Activated CD4-positive, alpha-beta T cell treated with anti-CD3 and anti-CD28 coated beads for 24 hours (primary cell): ENCODE results near the gene SKI.

Source experiments
- DNase-seq, 2 donors: peaks; one replicate each; pipeline ENCODE4 v3.0.0-alpha.2; 2020; ENCODE audit warnings: low read depth in 2 of 2

The SKI gene

DNA sequence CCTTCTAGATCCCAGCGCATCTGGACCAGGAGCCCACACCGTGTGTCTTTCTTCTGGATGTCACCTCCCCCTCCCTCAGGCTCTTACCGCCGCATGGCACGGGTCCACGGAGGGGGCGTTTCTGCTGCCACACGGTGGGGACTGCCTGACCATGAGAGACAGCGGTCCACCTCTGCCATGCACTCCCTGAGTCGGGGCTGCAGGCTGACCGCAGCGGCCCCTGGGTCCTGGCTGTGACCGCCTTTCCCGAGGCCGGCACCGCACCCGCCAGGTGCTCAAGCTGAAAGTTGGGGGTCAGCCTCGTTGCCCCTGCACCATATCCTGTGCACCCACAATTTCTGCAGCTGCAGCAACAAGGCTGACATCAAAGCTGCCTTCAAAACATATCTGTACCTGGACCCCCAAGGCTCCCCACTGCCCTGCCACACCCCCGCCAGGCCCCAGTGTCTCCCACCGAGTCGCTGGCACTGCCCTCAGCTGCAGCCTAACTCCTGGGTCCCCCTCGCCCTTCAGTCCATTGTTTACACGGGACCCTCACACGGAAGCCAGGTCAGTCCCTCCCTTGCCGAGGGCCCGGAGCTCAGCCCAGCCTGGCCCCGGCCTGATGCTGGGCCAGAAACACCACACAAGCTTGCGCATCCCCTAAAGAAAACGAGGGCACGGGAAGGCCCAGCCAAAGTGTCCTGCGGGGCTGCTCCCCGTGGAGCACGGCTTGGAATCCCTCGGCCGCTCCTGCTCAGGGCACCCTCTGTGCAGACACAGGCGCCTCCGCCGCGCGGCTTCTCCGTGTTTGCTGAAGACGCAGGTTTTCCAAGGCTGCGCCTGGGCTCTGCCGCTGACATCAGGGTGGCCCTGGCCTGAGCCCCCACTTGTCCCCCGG, 111.3 kb downstream of the SKI start:
- no peak for DNase-seq

DNA sequence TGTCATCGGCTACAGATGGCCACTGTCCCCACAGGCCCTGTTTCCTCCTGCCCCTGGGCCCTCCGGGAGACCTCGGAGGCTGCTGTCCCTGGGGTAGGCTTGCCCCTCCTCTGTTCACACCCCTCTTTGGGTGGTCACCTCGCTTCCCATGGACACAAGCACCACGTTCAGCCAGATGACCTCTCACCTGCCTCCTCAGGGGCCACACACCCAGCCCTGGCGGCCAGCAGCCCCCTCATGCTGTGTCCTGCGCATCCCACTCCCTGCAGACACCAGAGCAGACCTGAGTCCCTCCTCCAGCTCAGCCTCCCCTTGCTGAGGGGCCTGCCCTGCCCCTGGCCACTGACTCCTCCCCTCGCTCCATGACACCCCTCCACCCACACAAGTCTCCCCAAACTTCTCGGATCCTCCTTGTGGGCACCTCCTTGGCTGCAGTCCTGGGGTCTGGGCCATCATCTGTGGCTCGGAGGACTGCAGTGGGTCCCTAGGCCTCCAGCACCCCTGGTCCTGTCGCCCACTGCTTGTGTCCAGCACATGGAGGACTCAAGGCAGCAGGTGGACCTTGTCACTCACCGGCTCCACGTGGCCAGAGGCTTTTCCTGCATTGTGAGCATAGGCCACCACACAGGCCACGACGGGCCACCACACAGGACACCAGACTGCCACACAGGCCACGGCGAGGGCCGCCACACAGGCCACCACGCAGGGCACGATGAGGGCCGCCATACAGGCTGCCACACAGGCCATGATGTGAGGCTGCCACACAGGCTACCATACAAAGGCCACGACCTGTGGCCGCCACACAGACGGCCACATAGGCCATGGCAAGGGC, 112.2 kb downstream of the SKI start:
- DNase-seq, result no peak

DNA sequence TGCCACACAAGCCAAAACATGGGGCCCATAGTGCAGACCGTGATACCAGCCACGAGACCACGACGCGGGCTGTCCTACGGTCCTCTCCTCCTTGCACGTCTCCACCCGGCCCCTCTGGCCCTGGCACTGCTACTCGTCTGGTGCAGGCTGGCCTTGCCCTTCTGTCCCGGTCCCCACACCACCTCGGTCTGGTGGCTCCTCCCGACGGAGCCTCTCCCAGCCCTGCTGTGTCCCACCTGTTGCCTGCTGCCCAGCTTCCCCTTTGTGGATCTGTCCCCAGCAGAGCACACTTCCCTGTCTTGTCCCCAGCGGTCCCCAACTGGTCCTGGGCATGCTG, 112.8 kb downstream of the SKI start:
- no peak for DNase-seq

DNA sequence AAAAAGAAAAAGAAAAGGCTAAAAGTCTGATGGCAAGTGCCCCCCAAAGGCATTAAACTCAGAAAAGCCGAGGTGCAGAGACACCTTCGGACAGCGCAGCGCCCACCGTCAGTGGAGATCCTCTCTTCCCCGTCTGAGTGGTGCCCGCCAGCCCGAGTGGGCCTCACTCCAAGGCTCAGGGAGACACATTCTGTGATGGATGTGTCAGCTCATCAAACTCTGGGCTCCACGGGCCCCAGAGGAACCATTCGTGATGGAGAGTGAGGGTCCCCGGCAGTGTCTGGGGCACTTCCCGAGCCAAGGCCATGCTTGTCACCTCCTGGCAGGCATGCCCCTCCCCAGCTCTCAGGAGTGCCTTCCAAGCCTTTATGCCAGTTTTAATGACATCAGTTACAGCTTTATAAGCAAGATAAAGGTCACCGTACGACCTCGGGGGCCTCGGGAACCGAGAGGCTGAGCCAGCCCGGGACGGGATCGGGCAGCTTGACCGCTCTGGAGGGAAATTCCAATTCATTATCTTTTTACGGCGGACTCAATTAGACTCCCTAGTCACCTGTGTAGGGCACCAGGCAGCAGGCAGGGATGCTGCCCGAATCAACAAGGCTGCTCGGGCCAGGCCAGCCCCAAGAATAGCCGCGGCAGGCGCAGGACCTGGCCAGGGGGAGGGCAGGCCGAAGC, 113.7 kb downstream of the SKI start:
- DNase-seq, result no peak

DNA sequence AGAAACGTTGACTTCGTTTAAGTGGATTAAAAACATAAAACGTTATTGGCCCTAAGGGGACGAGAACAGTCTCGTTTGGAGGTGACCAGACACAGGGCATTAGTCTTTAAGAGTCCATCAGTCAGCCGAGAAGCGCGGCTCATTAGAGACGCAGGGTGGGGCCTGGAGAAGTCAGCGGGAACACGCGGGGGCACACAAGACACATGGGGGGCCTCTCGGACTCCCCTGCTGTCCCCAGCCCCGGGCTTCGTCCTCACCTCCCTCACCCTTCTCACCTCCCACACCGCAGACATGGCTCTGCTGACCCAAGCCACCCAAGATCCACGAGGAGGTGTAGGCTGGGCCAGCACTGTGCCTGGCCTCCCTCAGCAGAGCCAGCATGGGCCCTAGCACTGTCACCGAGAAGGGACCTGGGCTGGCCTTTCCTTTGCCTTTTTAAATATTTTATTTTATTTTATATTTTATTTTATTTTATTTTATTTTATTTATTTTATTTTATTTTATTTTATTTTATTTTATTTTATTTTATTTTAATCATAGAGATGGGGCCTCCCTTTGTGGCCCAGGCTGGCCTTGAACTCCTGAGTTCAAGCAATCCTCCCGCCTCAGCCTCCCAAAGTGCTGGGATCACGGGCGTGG, 114.4 kb downstream of the SKI start:
- DNase-seq, result no peak

DNA sequence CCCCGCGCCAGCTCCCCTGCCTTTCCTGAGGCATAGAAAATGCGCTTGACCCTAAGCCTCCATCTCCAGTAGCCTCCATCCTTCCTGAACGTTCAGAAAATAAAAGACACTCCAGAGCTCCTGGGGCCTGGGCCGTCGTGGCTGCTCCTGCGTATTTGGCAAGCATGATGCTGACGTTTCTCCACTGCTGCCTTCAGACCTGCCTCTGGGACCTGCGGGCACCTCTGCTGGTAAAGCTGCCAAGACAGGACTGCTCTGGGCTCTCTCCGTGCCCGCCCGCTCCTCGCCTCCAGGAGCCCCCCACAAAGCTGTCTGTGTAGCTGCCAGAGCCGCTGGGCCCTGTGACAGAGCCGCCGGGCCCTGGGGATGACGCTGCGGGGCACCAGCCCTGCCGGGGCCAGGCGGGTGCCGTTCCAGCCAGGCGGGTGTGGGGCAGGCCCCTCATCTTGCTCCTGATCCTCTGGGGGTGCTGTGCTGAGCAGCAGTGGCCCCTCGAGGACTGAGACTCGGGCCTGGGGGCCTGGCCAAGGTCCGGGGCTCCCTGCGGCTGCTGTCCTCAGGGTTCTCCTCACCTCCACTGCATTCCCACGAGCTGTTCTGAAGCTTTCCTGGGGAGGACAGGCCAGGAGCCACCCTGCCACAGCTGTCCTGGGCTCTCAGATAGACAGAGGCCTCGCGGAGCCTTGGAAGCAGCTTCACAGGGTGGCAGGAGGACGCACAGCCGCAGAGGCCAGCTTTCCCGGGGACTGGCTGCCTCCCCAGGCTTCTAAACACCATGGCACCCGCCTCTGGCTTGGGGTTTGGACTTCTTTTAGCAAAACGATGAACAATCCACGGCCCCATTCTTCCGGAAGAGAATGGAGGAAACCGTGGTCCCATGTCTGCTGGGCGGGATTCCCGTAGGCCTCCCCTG, 115.2 kb downstream of the SKI start:
- DNase-seq, result no peak

DNA sequence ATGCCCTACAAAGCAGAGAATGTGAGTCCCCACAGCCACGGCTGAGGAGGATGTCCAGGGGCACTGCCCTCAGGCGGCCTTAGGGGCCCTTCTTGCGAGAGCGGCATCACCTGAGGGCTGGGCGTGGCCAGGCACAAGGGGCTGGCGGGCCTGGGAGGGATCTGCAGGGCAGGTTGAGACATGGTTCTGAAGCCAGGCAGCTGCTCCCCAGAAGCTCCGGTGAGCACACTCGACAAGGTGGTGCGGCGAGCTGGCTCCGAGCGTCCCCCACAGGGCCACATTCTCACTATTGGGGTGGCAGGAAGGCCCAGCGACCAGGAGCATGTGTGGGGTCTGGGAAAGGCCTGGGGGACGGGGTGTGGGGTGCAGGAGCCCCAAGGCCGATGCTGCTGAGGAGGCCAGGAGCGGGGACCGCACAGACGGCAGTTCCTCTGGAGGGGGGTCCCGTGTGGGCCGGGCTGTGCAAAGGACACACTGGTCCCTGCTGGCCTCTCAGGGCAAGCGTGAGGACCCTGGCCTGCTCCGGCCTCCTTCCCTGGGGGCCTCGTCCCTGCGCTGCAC, 116.1 kb downstream of the SKI start:
- no peak for DNase-seq

DNA sequence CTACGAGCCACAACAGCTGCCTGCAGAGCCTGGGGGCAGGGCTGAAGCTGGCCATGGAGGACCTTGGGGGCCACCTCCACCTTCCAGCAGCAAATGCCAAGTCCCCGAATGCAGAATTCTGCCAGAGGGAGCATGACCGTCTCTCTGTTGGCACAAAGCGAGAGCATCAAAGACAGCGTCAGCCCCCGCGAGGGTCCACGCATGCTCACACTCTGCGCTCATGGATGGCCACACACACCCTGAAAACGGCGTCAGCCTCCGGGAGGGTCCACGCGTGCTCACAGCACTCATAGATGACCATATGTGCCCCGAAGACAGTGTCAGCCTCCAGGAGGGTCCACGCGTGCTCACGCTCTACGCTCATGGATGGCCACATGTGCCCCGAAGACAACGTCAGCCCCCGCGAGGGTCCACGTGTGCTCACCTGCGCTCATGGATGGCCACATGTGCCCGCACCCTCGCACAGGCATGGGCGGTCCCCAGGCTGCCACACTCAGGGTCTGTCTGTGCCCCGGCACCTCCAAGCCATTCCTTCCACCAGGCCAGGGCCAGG, 116.7 kb downstream of the SKI start:
- DNase-seq, result no peak

DNA sequence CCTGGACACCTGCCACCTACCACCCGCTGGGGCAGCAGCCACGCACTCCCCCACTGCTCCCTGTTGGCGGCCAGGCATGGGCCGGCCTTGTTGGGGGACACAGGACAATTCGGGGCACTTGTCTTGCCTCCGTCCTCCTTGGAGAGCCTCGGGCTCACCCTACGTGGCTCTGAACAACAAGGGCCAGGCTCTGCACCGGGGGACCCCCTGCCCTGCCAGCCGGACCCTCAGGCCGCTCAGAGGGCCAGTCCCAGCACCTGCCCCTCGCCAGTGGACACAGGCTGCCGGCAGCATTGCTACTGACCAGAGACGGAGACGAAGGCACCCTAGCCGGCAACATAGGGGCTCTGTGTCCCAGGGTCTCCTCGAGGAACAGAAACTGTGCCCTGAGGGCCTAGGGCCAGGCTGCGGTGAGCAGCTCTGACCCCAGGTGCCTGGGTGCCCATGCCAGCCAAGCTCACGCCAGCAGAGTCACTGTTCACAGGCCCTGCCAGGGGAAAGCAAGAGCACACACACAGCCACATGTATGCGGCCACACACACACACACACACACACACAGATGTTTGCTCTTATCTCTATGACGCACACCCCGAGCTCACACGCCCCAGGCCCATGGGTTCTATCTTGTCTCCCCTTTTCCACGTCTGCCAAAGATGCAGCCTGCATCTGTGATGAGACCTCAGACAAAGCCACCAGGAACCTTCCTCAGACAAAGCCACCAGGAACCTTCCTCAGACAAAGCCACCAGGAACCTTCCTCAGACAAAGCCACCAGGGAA, 117.4 kb downstream of the SKI start:
- no peak for DNase-seq

DNA sequence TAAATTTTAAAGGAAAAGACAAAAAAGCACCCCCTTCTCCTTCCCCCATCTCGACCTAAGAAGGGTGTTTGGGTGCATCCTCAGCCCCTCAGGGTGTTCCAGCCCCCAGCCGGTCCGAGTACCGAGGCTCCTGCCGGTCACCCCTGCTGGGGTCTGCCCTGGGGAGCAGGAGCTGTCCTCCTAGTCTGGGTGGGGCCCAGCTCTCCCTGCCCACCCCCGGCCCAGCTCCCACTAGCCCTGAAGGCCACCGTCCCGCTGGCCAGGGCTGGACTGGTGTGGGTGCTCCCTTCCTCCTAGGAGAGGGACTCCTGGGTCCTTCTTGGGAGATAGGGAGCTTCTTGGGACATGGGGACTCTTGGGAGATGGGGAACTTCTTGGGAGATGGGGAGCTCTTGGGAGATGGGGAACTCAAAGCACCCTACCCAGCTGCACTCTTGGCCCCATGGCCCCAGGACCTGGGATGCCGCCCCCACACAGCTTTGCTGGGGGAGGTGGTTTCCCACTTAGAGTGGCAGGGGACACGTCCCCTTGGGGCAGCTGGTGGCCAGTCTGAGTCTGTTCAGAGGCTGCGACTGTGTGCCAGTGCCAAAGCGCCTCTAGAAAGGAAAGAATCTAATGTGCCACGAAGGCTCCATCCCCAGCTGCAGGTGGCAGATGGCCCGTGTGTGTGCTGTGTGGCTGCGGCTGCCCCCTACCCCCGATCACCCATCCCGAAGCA, 118.7 kb downstream of the SKI start:
- DNase-seq, result no peak

DNA sequence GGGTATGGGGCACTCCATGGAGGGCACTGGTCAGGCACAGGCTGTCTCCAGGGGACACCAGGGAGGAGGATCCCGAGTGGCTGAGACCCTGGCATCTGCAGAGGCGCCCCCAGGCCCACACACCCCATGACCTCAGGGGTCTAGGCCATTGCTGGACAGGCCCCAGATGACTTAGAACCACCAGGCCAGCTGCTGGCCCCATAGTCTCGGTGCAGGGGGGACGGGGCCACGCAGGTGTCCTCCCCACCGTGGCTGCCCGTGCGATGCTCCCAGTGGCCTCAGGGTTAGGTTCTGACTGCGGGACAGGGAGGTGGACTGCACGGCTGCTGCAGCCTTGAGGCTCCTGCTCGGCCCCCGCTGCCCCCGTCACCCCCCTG, 119.3 kb downstream of the SKI start:
- DNase-seq, result no peak

DNA sequence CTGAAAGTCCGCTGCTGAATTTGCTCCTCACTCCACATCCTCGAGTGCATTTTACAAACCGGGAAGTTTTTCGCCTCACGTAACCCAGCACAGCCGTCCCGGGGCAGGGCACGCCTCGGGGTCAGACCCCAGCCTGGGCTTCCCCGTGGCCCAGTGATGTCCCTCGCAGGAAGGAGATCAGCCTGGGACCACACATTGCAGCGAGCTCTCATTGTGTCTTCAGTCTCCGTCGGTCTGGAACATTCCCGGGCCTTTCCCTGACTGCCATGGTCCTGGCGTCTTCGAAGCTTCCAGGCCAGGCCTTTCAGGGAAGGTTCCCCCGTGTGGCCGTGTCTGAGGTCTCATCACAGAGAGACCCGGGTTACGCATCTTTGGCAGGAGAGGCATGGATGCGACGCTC, 119.8 kb downstream of the SKI start:
- no peak for DNase-seq

DNA sequence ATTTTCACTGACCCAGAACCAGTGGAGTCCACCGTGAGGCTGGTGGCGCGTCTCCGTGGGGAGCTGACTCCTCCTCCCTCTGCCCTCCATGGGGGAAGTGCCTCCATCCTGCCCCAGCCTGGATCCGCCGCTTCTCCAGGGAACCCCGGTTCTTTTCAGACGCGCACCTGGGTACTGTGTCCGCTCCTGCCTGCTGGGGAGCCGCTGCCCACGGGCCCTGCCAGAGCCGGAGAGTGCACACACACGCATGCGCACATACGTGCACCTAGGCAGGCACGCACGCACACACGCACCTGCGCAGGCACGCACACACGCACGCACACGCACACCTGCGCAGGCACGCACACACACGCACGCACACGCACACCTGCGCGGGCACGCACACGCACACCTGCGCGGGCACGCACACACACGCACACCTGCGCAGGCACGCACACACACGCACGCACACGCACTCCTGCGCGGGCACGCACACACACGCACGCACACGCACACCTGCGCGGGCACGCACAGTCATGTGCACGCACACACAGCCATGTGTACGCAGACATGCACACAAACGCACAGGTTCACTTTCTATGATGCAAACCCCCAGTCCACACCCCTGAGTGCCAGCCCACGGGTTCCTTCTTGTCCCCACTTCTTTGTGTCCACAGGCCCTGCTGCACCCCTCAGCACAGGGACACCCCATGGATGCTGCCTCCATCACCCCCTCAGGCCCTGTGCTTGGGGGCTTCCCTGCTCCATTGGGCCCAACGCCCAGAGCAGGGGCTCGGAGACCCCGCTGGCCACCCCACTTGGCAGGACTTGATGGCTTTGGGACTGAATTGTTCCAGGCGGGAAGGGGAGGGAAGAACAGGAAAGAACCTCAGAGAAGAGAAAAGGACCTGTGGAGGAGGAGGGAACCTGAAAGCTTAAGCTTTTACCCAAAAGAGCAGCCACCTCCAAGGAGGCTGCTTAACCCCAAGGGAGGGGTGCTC, 120.5 kb downstream of the SKI start:
- no peak for DNase-seq

DNA sequence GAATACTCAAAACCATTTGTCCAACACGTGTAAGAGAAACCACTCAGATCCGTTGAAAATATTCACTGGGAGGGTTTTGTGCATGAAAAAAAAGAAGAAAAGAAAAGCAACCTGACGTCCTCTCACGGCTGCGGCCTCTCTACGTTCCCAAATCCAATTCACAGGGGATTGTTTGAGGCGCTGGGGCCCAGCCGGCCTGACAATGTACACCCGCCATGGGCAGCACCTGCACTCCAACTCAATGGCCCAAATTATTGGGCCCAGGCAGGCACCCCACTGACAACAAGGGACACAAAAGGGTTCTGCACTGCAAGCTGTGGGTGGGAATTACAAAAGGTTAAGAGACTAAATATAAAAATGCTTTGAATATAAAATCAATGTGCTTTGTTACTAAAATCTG, 121.7 kb downstream of the SKI start:
- DNase-seq, result no peak

DNA sequence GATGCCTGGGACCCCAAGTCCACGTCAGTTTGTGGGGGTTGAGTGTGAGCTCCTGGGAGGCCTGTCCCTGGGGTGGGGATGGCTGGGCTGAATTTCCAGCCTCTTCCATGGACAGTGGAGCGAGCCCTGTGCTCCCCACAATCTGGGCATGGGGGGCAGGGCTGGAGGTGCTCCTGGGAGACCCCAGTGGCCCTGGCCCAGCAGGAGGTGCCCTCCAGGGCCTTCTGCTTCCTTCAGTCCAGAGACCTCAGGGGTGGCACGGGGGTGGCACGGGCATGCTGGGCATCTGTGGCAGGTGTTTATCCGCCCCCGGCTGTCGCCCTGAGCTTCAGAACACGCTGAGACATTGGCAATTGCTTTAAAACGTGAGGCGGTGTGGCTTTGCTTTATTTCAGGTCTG, 122.4 kb downstream of the SKI start:
- no peak for DNase-seq

DNA sequence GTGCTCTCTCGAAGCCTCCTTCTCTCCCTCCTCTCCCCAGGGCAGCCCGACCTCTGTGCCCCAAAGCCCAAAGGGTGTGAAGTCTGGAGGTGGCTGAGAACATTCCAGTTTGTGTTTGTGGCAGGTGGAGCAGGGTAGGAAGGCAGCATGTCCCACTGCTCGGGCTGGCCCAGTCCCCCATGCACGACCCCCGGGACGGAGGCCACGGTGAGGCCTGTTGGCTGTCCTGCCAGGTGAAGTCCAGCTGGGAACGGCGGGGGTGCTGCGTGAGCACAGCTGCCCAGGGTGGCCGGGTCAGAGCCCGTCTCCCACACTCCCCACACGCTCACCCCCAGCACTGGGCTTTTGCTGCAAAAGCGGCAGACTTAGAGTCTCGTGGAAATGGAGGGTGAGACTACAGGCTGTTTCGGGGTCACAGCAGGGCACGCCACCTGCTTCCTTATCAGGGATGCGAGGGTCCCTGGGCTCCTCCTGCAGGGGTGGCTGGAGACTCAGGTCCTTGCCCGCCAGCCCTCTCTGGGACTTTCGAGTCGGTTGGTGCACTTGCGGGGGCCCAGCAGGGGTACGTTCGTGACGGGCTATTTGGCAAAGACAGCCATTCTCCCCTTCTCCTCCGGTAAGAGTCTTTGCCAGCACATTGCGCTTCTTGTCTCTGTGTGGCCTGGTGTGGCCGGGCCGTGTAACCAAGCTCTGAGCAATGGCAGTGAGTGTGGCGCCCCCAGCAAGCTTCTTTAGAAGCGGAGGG, 123.0 kb downstream of the SKI start:
- DNase-seq, result no peak

DNA sequence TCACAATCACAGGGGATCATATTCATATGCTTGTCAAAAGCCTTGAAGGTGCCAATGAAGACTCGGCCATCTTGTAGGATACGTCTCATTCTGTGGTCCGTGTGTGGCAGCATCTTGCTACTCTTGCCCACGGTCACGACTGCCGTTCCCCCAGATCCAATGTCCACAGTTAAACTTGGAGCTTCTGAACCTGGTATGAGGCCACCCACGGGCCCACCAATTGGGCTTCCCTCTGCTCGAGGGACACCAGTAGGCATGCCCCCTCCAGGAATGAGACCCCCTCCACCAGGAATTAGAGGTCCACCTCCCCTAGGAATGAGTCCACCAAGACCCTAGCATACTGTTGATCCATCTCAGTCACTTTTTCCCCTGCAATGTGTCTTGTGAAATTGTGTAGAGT, 123.6 kb downstream of the SKI start:
- no peak for DNase-seq
